COR-L47 (cell line): Measurements from ENCODE around the gene PDE1C.

Experiments
- DNase-seq: peaks from one replicate; lab custom pipeline; 2025; lab: John Stamatoyannopoulos, UW

PDE1C gene

DNA sequence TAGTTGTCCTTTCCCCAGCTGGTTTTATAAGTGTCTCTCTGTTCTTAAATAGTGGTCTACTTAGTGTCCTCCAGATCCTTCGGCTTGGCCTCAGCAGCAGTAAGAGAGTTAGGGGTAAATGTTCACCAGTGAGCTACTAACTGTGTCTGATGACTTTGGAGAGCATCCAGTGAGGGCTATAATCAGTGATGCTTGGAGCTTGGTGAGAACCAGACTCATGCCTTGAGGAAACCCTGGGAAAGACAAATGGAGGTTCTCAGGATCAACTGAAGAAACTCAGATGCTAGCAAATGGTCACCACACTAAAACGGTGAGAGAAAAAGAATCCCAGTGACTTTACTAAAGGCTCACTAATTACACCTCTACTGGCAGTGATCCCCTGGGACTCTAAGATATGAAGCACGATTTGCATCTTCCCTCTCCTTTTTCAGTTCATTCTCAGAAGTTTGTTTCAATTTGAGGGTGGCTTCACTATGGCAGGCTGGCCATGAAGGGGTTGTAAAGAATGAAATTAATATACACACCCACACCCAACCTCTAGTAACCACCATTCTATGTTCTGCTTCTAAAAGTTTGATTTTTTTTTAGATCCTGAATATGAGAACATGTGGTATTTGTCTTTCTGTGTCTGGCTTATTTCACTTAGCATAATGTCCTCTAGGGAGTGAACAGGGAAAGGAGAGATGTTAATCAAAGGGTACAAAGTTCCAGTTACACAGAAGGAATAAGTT lies 177.9 kb downstream of the PDE1C start:
- DNase-seq: no peak

DNA sequence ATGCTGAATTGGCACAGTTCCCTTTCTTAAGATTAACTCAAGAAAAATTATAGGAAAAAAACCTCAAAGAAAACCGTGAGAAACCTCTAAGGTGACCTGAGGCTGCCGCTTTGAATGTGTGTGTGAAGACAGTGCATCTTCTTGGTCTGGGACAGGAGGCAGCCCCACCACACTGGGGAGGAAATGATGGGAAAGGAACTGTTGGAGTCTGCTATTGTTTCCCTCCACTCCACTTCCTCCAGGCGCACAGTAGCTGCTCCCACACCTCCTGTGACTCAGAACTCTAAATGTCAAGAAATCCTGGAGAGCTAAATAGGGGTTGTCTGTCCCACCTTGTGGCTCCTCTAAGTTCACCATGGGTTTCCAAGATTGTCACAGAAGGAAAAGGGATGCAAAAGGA lies 179.4 kb downstream of the PDE1C start:
- DNase-seq: no peak

DNA sequence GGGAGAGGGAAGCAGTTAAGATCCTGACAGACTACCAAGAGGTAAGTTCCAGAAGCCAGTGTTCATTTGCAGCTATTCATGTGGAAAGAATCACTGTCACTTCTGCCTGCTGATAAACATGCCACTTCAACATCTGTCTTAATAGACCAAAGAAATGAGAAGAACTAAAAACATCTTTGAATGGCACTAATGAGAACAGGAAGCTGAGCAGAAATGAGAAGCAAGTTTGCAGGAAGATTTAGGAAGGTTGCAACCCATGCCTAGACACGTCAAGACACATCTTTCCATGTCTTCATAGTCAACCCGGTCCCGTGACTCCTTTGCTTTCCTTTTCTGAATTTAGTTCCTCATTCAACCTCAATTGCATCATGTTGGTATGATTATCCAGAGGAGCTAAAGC lies 180.0 kb downstream of the PDE1C start:
- no peak for DNase-seq

DNA sequence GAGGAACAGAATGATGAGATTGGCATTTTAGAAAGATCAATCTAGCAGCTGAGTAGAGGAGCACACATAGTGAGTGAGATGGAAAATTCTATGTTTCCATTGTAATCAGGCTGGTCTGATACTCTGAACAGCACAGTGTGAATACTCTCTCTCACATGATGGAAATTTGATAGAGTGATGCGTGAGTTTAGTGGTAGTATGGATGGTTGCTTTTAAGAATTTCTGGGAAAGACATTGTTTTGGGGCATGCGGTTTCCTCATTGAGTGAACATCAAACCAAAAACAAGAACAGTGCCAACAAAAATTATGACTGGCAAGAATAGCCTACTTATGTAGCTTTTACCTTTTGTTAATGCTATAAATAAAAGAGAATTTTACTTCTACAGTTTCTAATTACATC lies 183.2 kb downstream of the PDE1C start:
- DNase-seq: no peak

DNA sequence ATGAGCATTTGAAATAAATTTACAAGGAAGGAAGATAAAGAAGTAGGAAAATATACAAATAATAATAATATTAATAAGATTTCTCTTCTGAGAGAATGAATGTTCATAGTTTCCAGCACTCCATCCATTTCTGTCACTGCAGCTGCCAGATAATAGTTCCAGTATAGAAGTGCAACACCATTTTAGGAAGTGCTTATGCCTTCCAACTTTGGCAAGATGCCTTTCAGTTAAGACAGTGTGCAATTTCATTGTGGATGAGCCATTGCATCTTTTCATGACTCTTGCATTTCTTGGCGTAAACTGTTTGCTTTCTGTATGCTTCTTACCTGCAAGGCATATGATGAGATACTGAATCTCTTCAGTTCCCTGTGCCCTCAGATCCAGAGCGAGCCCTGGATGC lies 185.0 kb downstream of the PDE1C start:
- DNase-seq: no peak

DNA sequence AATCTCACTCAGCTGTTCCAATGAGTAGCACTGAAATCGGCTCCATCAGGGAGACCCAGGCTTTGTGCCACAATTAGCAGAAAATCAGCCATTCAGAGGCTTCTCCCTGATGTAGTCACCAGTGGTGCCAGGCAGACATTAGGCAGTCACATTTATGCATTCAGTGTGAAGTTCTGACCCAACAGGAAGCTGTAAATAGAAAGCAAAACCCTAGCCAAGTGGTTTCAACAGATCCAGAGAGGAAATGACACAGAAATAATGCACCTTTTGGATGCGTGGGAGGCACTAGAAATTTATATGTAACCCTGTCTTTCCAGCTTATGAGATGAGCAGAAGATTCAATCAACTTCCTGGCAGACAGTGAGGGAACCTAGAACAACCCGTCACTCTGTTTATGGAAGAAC lies 186.4 kb downstream of the PDE1C start:
- no peak for DNase-seq

DNA sequence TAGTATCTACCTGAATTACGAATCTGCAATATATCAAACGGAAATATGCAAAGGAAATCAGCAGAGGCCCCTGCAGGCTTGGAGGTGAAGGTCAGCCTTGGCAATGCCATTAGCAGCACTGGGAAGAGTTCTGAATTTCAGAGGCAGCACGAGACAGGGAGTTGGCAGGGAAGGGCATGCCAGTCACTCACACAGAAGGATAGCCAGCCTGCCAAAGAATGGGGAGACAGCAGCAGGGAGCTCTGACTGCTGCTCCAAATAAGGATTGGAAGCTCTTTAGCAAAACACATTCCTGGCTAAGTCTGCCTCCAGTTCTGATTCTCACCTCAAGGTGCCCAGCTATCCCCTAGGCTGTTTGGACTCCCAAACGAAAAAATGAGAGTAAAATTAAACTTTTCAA lies 188.0 kb downstream of the PDE1C start:
- DNase-seq: no peak

DNA sequence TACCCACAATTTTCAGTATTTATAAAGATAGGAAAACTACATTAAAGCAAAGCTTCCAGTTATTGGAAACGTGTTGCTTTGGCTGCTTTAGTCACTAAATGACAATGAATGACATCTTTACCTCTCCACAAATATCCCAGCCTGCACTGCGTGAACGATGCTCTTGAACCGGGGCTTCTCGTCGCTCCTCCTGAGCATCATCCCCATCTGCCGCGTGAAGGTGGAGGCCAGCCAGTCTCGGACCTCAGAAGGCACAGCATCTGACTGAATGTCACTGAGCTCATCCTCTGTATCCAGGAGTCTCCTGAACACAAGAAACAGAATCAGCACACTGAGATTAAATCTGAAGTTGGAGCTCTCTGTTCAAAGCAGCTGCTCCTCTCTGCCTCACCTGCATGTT lies 191.3 kb downstream of the PDE1C start:
- no peak for DNase-seq

DNA sequence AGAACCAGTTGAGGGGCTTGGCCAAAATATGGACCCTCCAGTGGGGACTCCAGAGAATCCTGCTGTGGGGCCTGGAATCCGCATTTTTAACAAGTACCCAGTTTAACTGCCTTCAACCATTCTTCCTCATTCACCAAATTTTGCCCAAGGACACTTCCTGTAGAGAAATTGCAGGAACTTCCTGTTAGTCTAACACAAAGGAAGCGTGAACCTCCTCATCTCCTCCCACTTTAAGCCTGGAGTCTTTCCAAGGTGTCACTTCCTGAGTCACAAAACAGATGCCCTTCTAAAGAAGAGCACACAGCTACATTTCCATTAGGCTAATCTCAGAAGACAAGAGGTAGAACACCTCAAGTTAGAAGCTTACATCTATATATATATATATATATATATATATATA lies 194.8 kb downstream of the PDE1C start:
- DNase-seq: no peak

DNA sequence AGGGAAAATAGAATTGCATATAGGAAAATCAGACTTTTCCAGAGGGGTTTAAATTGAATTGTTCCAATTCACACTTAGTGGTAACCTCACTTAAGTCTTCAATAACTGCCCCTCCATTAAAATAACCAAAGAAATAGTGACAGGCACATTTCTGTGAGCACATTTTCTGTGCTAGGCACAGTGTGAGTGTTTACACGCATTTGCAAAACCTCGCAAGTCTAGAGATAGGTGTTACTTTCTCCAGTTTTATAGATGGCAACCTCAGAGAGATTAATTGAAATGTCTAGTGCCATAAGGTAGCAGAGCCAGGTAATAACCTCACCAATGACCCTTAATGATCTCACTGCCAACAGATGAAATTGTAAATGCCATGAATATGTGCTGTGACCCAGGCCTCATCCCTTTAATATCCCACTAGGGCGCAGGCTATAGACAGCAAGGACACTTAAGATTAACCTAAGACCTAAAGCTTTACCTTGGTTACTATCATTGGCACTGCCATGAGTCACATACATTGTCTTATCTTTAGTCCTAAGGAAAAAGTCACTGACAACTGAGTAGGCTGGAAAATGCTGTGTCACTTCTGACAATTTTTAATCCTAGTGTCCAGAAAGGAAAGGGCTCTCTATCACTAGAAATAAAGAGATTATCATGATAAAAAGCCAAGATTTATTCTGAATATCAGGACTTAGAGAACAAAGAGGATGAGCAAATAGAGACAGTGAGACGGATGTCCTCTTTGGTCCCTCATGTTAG lies 195.4 kb downstream of the PDE1C start:
- no peak for DNase-seq

DNA sequence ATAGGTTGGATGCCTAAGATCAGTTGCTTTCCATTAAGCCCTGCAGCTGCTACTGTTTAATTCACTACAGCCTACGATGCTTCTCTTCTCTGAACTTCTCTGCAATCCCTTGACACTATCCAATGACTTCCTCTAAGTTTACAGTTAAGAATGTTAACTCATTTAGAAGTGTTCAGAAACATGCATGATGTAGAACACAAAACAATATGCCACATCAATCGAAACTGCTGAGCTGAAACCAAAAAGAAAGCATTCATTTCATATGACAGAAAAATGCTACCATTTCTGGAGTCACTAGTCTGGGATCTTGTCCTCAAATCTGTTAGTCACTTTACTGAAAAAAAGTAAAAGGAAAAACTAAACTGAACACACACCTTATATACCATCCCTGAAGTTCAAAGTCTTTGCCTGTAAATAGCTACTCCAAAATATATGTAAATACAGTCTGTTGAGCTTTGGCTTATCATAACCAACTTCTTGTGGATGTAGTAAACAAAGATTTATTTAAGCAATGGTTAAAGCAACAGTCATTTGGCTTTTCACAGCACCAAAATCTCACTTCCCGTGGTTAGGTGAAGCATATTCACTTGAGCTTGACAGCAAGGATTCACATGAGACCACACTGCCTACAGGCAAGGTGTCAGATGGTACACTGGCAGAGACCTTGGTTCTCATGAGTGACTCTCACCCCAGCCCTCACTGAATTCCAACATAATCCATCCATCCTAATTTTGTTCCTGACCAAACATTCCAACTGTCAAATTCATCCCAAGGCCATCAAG lies 196.2 kb downstream of the PDE1C start:
- DNase-seq: no peak

DNA sequence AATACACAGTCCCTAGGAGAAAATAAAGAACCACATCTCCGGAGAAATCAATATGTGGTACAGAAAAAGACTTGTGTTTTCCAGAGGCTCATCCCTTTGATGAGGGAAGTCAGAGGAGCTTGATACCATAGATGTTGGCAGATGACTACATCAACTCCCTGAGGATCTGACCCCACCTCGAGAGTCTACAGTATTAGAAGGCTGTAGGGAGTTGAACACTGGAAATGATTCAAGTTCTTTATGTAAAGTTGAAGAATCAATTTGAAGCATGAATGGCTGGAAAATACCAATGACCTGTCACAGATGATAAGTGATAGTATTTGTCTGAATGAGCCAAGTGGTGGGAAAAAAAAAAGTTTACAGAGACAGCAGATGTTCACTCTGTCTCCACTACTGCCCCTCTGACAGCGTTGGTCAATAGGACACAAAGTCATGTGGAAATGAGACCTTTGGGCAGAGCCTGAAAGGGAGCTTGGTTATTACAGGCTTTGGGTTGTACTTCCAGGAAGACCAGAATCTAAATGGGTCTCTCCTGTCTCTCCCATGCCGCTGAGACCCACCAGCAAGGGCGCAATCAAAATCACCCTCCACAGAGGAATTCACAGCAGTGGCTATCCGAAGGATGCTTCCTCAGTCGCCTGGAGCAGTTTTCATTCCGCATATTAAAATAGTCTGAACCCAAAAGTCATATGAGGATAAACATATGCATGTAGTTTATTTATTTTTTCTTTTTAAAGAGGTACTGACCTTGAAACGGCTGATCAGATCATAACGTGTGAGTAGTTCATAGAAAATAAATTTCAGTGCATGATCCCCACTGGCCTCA lies 197.4 kb downstream of the PDE1C start:
- no peak for DNase-seq

DNA sequence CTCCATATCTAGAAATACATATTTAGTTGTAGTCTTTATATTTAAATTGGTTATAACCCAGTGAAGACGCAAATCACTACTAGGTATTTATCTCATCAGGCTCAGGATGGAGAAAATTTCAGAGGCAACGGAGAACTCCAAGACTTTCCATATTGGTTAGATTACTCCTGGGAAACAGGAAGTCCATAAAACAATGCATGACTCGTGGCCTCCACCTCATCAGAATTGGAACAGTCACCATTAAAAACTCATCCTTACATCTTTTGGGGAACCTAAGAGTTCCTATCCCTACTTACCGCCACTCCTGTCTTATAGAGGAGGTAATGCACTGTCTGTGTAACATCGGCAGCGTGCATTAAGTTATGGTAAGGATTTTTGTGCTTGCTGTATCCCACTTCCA lies 205.6 kb downstream of the PDE1C start:
- no peak for DNase-seq

DNA sequence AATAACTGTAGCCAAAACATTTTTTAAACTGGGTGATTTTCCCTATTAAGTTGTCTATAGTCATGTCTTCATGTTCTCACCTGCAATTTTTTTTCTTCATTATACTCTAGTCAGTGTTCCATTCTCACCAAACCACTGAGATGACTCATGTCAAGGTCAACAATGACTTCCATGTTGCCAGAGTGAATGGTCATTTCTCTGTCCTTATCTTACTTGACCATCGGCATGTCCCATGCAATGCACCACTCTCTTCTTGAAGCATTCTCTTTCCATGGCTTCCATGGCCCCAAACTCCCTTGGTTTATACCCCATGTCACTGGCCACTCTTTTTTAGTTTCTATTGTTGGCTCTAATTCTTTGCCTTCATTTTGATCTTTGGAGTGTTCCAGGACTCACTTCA lies 209.3 kb downstream of the PDE1C start:
- DNase-seq: no peak

DNA sequence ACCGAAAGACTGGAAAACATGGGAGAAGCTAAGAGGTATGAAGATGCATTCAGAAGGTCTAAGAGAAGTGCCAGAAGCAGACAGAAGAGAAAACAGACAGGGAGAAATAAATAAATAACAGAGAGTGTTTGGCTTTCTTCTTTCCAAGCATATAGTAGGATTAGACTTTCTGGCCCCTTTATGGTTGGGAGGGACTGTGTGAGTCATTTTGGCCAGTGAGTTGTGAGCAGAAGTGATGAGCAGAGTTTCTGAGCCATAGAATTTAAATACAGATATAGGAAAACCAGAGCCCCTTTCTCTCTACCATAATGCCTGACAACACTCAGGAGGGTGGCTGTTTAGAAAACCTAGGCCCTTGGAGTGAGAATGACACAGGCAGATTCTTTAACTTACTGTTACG lies 212.2 kb downstream of the PDE1C start:
- DNase-seq: no peak

DNA sequence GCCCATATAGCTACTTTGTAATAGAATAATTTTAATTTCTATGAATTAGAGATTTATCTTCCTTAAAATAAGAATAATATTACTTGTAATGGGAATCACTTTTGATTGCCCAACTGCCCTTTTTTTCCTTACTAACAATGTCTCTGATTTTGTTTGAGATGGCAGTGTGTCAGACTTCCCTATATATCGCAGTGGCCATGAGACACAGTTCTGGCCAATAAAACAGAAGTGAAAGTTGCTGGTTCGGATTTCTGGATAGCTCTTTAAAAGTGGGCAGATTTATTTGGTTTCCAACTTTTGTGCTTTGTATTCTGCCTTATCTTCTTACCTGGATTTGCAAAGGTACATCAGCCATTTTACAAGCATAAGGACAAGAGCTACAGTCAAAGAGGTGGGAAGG lies 213.0 kb downstream of the PDE1C start:
- DNase-seq: no peak

DNA sequence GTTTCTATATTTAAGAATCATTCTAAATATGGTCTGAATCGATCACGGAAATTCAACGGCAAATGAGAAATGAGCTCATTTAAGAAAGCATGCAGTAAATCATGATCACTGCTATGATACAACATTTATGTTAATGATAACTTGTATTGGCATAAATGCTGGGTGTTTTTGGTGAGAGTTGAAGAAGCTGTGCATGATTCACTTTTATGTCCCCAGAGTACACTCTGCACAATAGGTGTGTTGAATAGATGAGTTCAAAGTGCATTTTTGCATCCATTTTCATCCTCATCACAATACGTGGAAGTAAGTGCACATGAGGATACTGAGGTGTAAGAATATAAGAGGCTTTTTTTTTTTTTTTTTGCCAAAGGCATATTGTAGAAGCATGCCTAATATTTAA lies 213.9 kb downstream of the PDE1C start:
- no peak for DNase-seq

DNA sequence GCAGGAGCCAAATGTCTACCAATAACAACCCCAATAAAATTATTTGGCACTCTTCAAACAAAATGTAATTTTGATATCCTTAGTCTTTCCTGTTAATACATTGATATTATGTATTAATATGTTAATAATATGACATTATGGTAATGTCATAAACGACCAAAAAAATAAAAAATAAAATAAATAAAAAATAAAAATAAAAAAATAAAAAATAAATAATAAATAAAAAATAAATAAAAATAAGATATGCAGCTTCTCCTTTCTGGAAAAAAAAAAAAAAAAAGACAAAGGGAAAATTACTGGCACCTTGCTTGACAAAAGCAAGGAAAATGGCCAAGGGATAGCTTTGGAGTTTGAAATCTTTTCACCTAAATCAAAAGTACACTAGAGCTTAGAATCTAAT lies 214.7 kb downstream of the PDE1C start:
- no peak for DNase-seq

DNA sequence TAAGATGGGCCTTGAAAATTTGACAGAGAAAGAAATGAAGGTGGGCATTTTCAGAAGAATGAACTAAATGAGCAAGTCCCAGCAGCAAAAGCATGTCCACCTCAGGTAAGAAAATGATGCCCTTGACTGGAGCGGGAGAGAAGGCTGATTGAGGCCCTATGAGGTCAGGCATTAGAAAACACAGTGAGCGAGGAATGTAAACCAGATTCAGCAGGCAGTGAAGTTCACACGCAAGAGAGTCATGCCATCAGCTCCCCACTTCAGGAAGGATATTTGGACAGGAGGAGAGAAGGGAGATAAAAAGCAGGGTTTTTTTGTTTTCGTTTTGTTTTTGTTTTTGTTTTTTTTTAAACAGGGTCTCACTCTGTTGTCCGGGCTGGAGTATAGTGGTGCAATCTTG lies 216.8 kb downstream of the PDE1C start:
- DNase-seq: no peak

DNA sequence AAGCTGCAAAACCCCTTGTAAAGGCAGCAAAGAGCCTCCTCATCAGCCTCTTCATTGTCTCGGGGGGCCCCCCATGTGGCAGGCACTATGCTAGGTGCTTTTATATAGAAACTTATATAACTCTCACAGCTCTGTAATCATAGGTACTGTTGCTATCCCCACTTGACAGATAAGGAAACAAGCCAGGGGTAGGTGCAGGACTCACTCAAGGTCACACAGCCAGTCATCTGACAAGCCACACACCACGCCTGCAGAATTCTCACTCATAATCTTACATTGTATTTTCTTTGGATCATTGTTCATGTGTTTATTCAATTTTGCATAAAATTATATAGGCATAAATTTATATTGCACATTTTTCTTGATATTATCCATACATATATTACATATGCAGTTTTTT lies 217.7 kb downstream of the PDE1C start:
- DNase-seq: no peak

DNA sequence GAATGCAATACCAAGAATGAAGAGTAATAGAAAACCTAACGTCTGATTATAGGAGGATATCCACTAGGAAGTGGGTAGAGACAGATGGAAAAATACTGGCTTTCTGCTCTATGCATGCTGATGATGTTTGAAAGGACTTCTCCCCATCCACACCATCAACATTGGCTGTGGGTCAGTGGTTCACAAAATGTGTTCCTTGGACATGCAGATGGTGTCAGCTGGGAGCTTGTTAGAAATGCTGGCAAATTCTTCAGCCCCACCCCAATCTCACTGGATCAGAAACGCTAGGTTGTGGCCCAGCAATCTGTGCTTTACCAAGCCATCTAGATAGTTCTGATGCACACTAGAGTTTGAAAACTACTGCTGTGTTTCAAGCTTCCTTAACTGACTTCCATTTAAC lies 219.1 kb downstream of the PDE1C start:
- DNase-seq: no peak

DNA sequence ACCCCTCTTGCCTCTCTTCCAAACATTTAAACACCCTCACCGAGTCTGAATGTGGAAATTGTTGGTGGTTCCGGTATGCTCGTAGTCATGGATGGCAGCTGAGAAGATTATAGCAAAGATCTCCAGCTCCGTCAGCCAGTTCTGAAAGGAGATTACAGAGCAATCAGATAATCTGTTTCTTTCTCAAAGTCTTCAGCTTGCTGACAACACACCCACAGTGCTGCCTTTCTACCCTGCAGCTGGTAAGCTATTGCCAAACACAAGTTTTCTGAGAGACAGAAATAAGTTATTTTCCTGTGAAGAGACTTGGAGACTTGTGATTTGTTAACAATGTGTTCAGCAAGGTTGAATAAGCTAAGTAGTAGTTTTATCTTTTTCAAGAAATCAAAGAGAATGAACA lies 219.6 kb downstream of the PDE1C start:
- DNase-seq: no peak
